WERI-Rb-1 (cell line): ENCODE results near the gene MAPK8IP2.
A peak's percentile ranks its signal among the peaks of the same experiment; 100 is the strongest.

Experiments
- DNase-seq: peaks from one replicate; pipeline ENCODE4 v3.0.0-alpha.2; 2020
- H3K27ac ChIP-seq: fragments of 250-450 bp; sonication (Bioruptor Pico); 2 replicates; pipeline ENCODE4 v1.5.1; 2020; ENCODE audit warnings: mild to moderate bottlenecking, moderate library complexity
- H3K27me3 ChIP-seq: fragments of 250-450 bp; sonication (Bioruptor Pico); 2 replicates; pipeline ENCODE4 v1.5.1; 2021; ENCODE audit warnings: mild to moderate bottlenecking, low read depth, moderate library complexity; ENCODE audit not compliant: insufficient read depth, severe bottlenecking
- H3K36me3 ChIP-seq: fragments of 250-450 bp; sonication (Bioruptor Pico); 2 replicates; pipeline ENCODE4 v1.5.1; 2020; ENCODE audit warnings: mild to moderate bottlenecking, moderate library complexity
- H3K4me3 ChIP-seq: 2 replicates; pipeline ENCODE4 v1.5.1; 2011; ENCODE audit warnings: low read depth, mild to moderate bottlenecking, control low read depth, low read length
- H3K9me3 ChIP-seq: fragments of 250-450 bp; sonication (Bioruptor Pico); 2 replicates; pipeline ENCODE4 v1.5.1; 2021; ENCODE audit warnings: mild to moderate bottlenecking, moderate library complexity; ENCODE audit not compliant: severe bottlenecking
- TF ChIP-seq, protein P1 (sequence below): IDR thresholded peaks from 2 replicates; pipeline ENCODE4 v1.5.1; 2011; ENCODE audit warnings: low read depth, mild to moderate bottlenecking, control low read depth, inconsistent platforms, low read length

The MAPK8IP2 gene

DNA sequence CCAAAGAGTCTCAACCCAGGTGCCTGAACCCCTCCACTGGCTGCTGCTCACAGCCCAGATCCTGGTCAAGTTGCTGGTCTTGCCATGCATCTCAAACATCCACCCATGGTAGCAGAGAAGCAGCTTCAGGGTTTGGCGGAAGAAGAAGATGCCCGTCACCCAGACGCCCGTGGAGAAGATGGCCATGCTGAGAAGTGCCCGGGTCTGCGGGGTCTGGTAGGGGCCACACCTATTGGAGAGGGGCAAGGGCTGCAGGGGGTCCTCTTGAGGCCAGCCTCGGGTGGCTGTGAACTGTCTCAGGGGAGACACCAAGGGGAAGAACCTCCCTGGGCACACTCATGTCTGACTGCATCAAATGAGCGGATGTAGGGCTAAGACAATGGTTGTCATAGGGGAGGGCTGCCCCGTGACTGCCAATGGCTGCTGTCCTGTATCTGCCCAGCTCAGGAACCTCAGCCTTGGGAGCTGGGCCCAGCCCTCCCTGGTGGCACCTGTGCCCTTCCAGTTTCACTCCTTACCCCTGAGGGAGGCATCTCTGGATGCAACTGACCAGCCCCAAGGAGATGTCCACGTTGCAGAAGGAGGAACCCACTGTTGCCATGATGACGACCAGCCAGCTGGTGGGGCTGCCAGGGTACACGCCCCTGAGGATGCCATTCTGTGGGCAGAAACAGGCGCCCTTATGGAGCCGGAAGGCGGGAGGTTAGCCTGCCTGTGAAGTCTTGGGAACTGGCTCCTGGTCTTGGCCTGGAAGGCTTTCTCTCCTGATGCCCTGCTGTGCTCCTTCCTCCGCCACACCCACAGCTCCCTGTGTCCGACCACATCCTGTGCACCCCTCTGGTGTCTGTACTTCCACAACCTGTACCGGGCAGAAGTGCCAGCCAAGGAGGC is 23.5 kb upstream of the MAPK8IP2 start:
- TF ChIP-seq, protein P1, sequence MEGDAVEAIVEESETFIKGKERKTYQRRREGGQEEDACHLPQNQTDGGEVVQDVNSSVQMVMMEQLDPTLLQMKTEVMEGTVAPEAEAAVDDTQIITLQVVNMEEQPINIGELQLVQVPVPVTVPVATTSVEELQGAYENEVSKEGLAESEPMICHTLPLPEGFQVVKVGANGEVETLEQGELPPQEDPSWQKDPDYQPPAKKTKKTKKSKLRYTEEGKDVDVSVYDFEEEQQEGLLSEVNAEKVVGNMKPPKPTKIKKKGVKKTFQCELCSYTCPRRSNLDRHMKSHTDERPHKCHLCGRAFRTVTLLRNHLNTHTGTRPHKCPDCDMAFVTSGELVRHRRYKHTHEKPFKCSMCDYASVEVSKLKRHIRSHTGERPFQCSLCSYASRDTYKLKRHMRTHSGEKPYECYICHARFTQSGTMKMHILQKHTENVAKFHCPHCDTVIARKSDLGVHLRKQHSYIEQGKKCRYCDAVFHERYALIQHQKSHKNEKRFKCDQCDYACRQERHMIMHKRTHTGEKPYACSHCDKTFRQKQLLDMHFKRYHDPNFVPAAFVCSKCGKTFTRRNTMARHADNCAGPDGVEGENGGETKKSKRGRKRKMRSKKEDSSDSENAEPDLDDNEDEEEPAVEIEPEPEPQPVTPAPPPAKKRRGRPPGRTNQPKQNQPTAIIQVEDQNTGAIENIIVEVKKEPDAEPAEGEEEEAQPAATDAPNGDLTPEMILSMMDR: no peak
- Histone ChIP-seq H3K27ac (peak overlapping the region; percentile 71), H3K4me3 (no peak overlapping the region), H3K9me3 (no peaks in the 10 kb centered on the region), H3K36me3 (peaks cover 34% of the 10 kb centered on the region), H3K27me3 (no peaks in the 10 kb centered on the region)
- no peak for DNase-seq

- Histone ChIP-seq H3K36me3 (peaks cover 37% of the 10 kb centered on the region), H3K4me3 (no peak overlapping the region), H3K27ac (no peak overlapping the region), H3K27me3 (no peaks in the 10 kb centered on the region), H3K9me3 (no peaks in the 10 kb centered on the region)
- TF ChIP-seq, protein P1: no peak
- no peak for DNase-seq
Observed at GRCh38 chr22:50577697-50577986, 23.0 kb upstream of the MAPK8IP2 start.

GRCh38 chr22:50577987-50578775 is 22.4 kb upstream of the MAPK8IP2 start, which contains the start of gene CPT1B:
Gene CPT1B (minus strand): TSS chr22:50578427. CDS start chr22:50577915, 512 bp downstream.
- no peak for DNase-seq
- TF ChIP-seq, protein P1: no peak
- Histone ChIP-seq H3K27me3 (no peaks in the 10 kb centered on the region), H3K27ac (no peak within 1 kb of the TSS; the same call in 1 of the 2 replicates), H3K9me3 (no peaks in the 10 kb centered on the region), H3K4me3 (no peak within 1 kb of the TSS), H3K36me3 (peaks cover 39% of the 10 kb centered on the region)

DNA sequence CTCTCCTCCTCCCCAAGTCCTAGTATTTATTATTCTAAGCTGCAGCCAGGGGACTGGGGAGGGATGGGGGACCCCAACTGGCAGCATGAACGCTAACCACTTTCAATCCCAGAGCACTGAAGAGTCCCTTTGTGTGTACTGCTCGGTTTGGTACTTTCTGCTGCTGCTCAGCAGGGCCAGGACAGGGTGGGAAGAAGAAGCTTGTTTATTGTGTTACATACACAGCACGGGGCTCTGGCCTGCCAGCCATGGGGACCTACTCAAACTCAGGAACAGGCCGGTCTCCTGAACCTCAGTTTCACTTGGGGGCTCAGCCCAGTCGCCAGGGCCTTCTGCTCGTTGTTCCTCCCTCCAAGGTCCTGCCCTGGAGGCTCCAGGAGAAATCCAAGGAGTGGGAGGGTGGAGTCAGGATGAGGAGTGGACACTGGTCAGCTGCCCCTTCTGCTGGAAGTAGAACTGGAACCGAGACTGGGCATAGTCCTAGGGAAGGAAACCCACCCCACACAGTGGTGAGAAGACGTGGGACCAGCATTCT is 21.8 kb upstream of the MAPK8IP2 start:
- no peaks in the 10 kb centered on the region for H3K27me3 ChIP-seq
- DNase-seq: no peak
- H3K36me3 ChIP-seq: peaks cover 42% of the 10 kb centered on the region
- no peaks in the 10 kb centered on the region for H3K9me3 ChIP-seq
- H3K4me3 ChIP-seq: no peak overlapping the region
- TF ChIP-seq, protein P1: no peak
- no peak overlapping the region for H3K27ac ChIP-seq

- H3K9me3 ChIP-seq: no peaks in the 10 kb centered on the region
- no peak for DNase-seq
- no peaks in the 10 kb centered on the region for H3K27me3 ChIP-seq
- H3K27ac ChIP-seq: no peak overlapping the region
- TF ChIP-seq, protein P1: no peak
- H3K36me3 ChIP-seq: peaks cover 42% of the 10 kb centered on the region
- H3K4me3 ChIP-seq: no peak overlapping the region
Observed at GRCh38 chr22:50579752-50580151, 20.8 kb upstream of the MAPK8IP2 start.
